Neuronal stem cell (in vitro differentiated cells): ENCODE measurements around the gene AP3B1.

Experiments used
- DNase-seq: peaks from one replicate; pipeline ENCODE4 v3.0.0-alpha.2; 2013; ENCODE audit warnings: low spot score
- H2AFZ ChIP-seq: one replicate; pipeline ENCODE4 v1.6.1; 2013; ENCODE audit warnings: mild to moderate bottlenecking, low read length, inconsistent platforms
- H2AK5ac ChIP-seq: 2 replicates; pipeline ENCODE4 v1.6.1; 2013; ENCODE audit warnings: low read depth, mild to moderate bottlenecking, inconsistent platforms, low read length, moderate library complexity, mixed read lengths
- H2BK120ac ChIP-seq: 2 replicates; pipeline ENCODE4 v1.6.1; 2013; ENCODE audit warnings: low read depth, mild to moderate bottlenecking, inconsistent platforms, low read length, moderate library complexity, mixed read lengths
- H2BK12ac ChIP-seq: one replicate; pipeline ENCODE4 v1.6.1; 2013; ENCODE audit warnings: low read length, inconsistent platforms
- H2BK15ac ChIP-seq: 2 replicates; pipeline ENCODE4 v1.6.1; 2013; ENCODE audit warnings: mild to moderate bottlenecking, low read length, inconsistent platforms, mixed read lengths
- H2BK5ac ChIP-seq: one replicate; pipeline ENCODE4 v1.6.1; 2013; ENCODE audit warnings: inconsistent platforms, mild to moderate bottlenecking, low read length, moderate library complexity
- H3K14ac ChIP-seq: one replicate; pipeline ENCODE4 v1.6.1; 2013; ENCODE audit warnings: low read length, inconsistent platforms
- H3K18ac ChIP-seq: 2 replicates; pipeline ENCODE4 v1.6.1; 2013; ENCODE audit warnings: low read length, inconsistent platforms
- H3K23ac ChIP-seq: 2 replicates; pipeline ENCODE4 v1.6.1; 2013; ENCODE audit warnings: low read depth, mild to moderate bottlenecking, mixed read lengths, low read length, inconsistent platforms; ENCODE audit not compliant: poor library complexity
- H3K27ac ChIP-seq: replicated peaks from 3 replicates; pipeline ENCODE4 v1.5.1; 2013; ENCODE audit warnings: low read length, inconsistent platforms
- H3K27me3 ChIP-seq, 3 experiments: 2 replicates each; pipeline ENCODE4 v1.6.1; 2013; ENCODE audit warnings: low read length in 3 of 3, mild to moderate bottlenecking in 2 of 3, inconsistent platforms in 1 of 3, low read depth in 1 of 3, mixed read lengths in 1 of 3, moderate library complexity in 1 of 3; ENCODE audit not compliant: control insufficient read depth in 3 of 3, insufficient read depth in 3 of 3
- H3K36me3 ChIP-seq, 2 donors: replicated peaks in 1 of 2; 2 replicates each; pipeline ENCODE4 v1.6.1; 2013; ENCODE audit warnings: low read length in 2 of 2; ENCODE audit not compliant: control insufficient read depth in 2 of 2, insufficient read depth in 2 of 2
- H3K4ac ChIP-seq: 2 replicates; pipeline ENCODE4 v1.6.1; 2013; ENCODE audit warnings: inconsistent platforms, mild to moderate bottlenecking, low read length, moderate library complexity
- H3K4me1 ChIP-seq, 2 donors: 1 replicate in 1 of 2; 2 replicates in 1 of 2; pipeline ENCODE4 v1.6.1; 2013; ENCODE audit warnings: low read length in 2 of 2, low read depth in 1 of 2; ENCODE audit not compliant: control insufficient read depth in 2 of 2, insufficient read depth in 1 of 2
- H3K4me2 ChIP-seq: one replicate; pipeline ENCODE4 v1.6.1; 2013; ENCODE audit warnings: mild to moderate bottlenecking, low read length, inconsistent platforms; ENCODE audit not compliant: insufficient read depth, poor library complexity, severe bottlenecking
- H3K4me3 ChIP-seq, 2 donors: 2 replicates each; pipeline ENCODE4 v1.5.1; 2013; ENCODE audit warnings: low read length in 2 of 2, mild to moderate bottlenecking in 2 of 2, inconsistent platforms in 1 of 2, moderate library complexity in 1 of 2
- H3K79me1 ChIP-seq: one replicate; pipeline ENCODE4 v1.6.1; 2013; ENCODE audit warnings: low read depth, mild to moderate bottlenecking, inconsistent platforms, low read length, moderate library complexity
- H3K9ac ChIP-seq: one replicate; pipeline ENCODE4 v1.6.1; 2013; ENCODE audit warnings: mild to moderate bottlenecking, low read depth, low read length, inconsistent platforms; ENCODE audit not compliant: poor library complexity
- H3K9me3 ChIP-seq, 2 donors: replicated peaks in 1 of 2; 2 replicates each; pipeline versions ENCODE3 to v1.6.1; 2013; ENCODE audit warnings: low read length in 2 of 2, mild to moderate bottlenecking in 2 of 2, inconsistent platforms in 1 of 2, low read depth in 1 of 2, mixed read lengths in 1 of 2, moderate library complexity in 1 of 2; ENCODE audit not compliant: control insufficient read depth in 2 of 2, insufficient read depth in 1 of 2
- H4K8ac ChIP-seq: one replicate; pipeline ENCODE4 v1.6.1; 2013; ENCODE audit warnings: low read depth, mild to moderate bottlenecking, inconsistent platforms, low read length, moderate library complexity
- H4K91ac ChIP-seq: one replicate; pipeline ENCODE4 v1.6.1; 2013; ENCODE audit warnings: low read length, low read depth, mild to moderate bottlenecking, inconsistent platforms; ENCODE audit not compliant: poor library complexity
- WGBS, 2 donors: extraction: QIAGEN DNeasy Blood & Tissue Kit; methylation state at CpG; one replicate each; pipeline ENCODE4 v1.1.7; 2013; ENCODE audit warnings: missing lambda C conversion rate in 2 of 2, mixed read lengths in 1 of 2; ENCODE audit not compliant: insufficient read length in 2 of 2, insufficient replicate concordance in 1 of 2; ENCODE audit errors: extremely low coverage in 2 of 2; 5-methylcytosine and 5-hydroxymethylcytosine counted together

AP3B1 gene

DNA sequence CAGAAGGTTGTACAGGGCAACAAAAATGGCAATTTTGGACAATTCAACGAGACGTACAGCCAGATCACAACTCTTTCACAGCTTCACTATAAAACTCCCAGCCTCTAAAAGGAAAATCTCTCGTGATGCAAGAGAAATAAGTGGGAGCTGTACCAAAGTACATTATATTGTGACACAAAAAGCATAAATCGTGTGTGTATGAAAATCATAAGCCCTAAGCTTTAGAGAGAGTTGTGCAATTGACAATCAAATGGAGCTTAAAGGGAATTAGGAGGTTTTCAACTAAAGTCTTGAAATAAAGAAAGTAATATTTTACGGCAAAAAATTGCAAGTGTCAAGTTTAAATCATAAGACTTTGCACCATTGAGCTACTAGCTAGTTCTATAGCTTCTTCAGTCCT, 323.6 kb downstream of the AP3B1 start:
- Histone ChIP-seq H3K27me3 (peaks cover 0 to 87% (median 31%) of the 10 kb centered on the region in 3 experiments), H3K23ac (no peak overlapping the region), H3K27ac (no peak overlapping the region), H2AK5ac (no peak overlapping the region), H3K79me1 (no peaks in the 10 kb centered on the region), H3K4me2 (no peak overlapping the region), H3K4me3 (no peak overlapping the region), H3K36me3 (no peaks in the 10 kb centered on the region), H2AFZ (no peak overlapping the region), H2BK5ac (no peak overlapping the region), H2BK15ac (no peak overlapping the region), H2BK12ac (no peak overlapping the region), H3K4ac (no peak overlapping the region), H2BK120ac (no peak overlapping the region), H4K91ac (no peak overlapping the region), H3K9me3 (no peaks in the 10 kb centered on the region), H3K9ac (no peak overlapping the region), H4K8ac (no peak overlapping the region), H3K14ac (no peak overlapping the region), H3K4me1 (peaks cover 0 to 6% of the 10 kb centered on the region in 2 donors), H3K18ac (no peak overlapping the region)
- no CpG with 5 or more reads among the region's 5 CpGs for WGBS, 2 donors
- DNase-seq: no peak

DNA sequence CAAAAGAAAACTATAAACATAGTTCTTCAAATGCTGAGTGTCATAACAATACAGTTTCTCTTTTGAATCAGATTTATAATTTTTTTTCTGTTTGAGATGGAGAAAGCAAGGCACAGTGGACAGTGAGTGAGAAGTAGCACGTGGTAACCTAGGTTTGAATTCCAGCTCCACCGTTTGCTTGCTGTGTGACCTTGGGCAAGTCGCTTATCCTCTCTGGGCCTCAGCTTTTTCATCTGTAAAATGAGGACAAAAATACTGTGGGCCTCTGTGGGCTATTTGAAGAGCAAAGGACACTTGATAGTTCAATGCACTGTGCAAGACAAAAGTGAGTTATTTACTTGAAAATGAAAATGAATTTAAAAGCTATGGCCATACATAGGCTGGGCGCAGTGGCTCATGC, 330.7 kb downstream of the AP3B1 start:
- no peak overlapping the region for H2AK5ac ChIP-seq
- H2BK12ac ChIP-seq: no peak overlapping the region
- no peak overlapping the region for H3K4me2 ChIP-seq
- no peak overlapping the region for H2AFZ ChIP-seq
- H3K18ac ChIP-seq: no peak overlapping the region
- no peak overlapping the region for H3K4ac ChIP-seq
- no peak overlapping the region for H3K9ac ChIP-seq
- H3K9me3 ChIP-seq: no peaks in the 10 kb centered on the region
- peaks cover 0 to 8% of the 10 kb centered on the region in 2 donors for H3K4me1 ChIP-seq
- H3K27me3 ChIP-seq: peaks cover 0 to 84% (median 5%) of the 10 kb centered on the region in 3 experiments
- no peak overlapping the region for H4K8ac ChIP-seq
- DNase-seq: no peak
- no peak overlapping the region for H3K4me3 ChIP-seq
- no peak overlapping the region for H2BK5ac ChIP-seq
- no peak overlapping the region for H3K14ac ChIP-seq
- H3K36me3 ChIP-seq: no peaks in the 10 kb centered on the region
- no peak overlapping the region for H4K91ac ChIP-seq
- no peak overlapping the region for H2BK15ac ChIP-seq
- H3K23ac ChIP-seq: no peak overlapping the region
- H2BK120ac ChIP-seq: no peak overlapping the region
- H3K79me1 ChIP-seq: no peaks in the 10 kb centered on the region
- no peak overlapping the region for H3K27ac ChIP-seq
- WGBS, 2 donors: no CpG with 5 or more reads among the region's 4 CpGs

DNA sequence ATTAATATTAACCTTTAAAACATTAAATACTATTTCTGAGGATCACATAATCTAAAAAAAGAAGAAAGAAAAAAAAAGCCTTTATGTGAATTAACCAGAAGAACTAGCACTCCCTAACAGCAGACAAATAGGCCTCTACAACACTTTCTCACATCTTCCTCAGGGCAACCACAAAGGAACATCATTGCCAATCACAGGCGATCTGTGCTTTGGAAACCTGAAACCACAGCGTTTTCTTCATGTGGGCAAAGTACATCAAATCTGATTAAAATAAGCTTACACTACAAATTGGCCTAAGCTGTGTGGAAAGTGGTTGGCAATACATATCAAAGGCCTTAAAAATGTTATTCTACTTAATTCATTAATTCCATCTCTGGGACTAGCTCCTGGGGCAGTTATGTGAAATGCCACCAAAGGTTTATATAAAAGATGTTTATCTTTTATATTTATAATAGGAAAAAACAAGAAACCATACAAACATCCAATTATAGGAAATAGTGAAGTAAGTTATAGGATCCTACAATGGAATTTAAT, 333.6 kb downstream of the AP3B1 start:
- Histone ChIP-seq H2AFZ (no peak overlapping the region), H3K36me3 (no peaks in the 10 kb centered on the region), H3K14ac (no peak overlapping the region), H3K4me1 (peaks cover 0 to 10% of the 10 kb centered on the region in 2 donors), H2BK12ac (no peak overlapping the region), H2AK5ac (no peak overlapping the region), H3K18ac (no peak overlapping the region), H3K27me3 (peaks cover 3 to 95% (median 12%) of the 10 kb centered on the region in 3 experiments), H4K91ac (no peak overlapping the region), H3K23ac (no peak overlapping the region), H2BK120ac (no peak overlapping the region), H2BK15ac (no peak overlapping the region), H3K9ac (no peak overlapping the region), H3K9me3 (no peaks in the 10 kb centered on the region), H3K4me2 (no peak overlapping the region), H4K8ac (no peak overlapping the region), H3K79me1 (no peaks in the 10 kb centered on the region), H3K27ac (no peak overlapping the region), H2BK5ac (no peak overlapping the region), H3K4ac (no peak overlapping the region), H3K4me3 (no peak overlapping the region)
- no peak for DNase-seq
- no CpG with 5 or more reads among the region's 2 CpGs for WGBS, 2 donors

DNA sequence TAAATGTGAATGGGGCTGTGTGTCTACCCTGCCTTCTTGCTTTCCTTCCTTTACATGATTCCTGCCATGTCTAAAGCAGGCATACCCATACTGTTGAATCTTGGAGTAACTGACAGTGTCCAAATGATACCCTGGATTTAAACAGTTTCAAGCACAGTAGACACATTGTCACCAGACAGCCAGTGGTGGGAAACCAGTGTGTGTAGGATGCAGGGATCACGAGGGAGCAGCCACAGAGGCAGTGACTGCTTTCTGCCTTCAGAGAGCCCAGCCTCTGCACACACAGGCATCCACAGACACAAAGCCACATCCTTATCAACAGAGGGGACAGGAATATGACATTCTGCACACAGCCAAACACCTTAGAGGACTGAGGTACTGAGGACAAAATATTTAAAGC, 334.2 kb downstream of the AP3B1 start:
- no peaks in the 10 kb centered on the region for H3K79me1 ChIP-seq
- no peak overlapping the region for H2AK5ac ChIP-seq
- H3K36me3 ChIP-seq: no peaks in the 10 kb centered on the region
- no peak overlapping the region for H3K4me3 ChIP-seq
- H3K4me2 ChIP-seq: no peak overlapping the region
- H3K14ac ChIP-seq: no peak overlapping the region
- no peak overlapping the region for H2BK15ac ChIP-seq
- H3K27ac ChIP-seq: no peak overlapping the region
- H3K18ac ChIP-seq: no peak overlapping the region
- H3K4ac ChIP-seq: no peak overlapping the region
- H2BK120ac ChIP-seq: no peak overlapping the region
- H3K9ac ChIP-seq: no peak overlapping the region
- WGBS, 2 donors: no CpG with 5 or more reads among the region's 1 CpG
- H3K27me3 ChIP-seq: peaks cover 3 to 95% (median 12%) of the 10 kb centered on the region in 3 experiments
- peaks cover 0 to 10% of the 10 kb centered on the region in 2 donors for H3K4me1 ChIP-seq
- no peak overlapping the region for H4K8ac ChIP-seq
- H4K91ac ChIP-seq: no peak overlapping the region
- H2BK5ac ChIP-seq: no peak overlapping the region
- H3K23ac ChIP-seq: no peak overlapping the region
- H3K9me3 ChIP-seq: no peaks in the 10 kb centered on the region
- no peak overlapping the region for H2BK12ac ChIP-seq
- DNase-seq: no peak
- H2AFZ ChIP-seq: no peak overlapping the region
